NOMO-1 treated with dmso at 0.1 percent for 144 hours (cell line): Measurements from ENCODE around the gene LHX1.

Source experiments
- DNase-seq: peaks from one replicate; lab custom pipeline; 2025; ENCODE audit not compliant: unreplicated experiment; lab: John Stamatoyannopoulos, UW

LHX1 gene

DNA sequence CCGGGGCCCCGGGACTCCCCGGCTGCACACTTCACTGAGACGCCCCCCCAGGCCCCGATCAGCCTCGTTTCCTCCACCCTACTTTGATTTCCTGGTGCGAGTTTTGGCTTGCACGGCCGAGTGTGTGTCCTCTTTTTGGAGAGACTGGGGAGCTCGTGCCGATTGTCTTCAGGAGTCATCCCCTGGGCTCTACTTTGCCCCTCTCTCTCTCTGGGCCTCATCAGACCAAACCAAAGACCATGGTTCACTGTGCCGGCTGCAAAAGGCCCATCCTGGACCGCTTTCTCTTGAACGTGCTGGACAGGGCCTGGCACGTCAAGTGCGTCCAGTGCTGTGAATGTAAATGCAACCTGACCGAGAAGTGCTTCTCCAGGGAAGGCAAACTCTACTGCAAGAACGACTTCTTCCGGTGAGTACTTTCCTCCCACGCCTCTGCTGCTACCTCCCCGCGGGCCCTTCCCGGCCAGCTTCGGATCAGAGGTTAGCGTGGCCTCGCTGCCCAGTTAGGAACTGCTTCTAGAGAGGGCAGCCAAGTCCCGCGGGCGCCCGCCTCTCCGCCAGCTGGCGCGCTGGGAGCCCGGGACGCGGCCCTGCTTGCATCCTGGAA lies 787 bp downstream of the LHX1 start:
- DNase-seq, result no peak

DNA sequence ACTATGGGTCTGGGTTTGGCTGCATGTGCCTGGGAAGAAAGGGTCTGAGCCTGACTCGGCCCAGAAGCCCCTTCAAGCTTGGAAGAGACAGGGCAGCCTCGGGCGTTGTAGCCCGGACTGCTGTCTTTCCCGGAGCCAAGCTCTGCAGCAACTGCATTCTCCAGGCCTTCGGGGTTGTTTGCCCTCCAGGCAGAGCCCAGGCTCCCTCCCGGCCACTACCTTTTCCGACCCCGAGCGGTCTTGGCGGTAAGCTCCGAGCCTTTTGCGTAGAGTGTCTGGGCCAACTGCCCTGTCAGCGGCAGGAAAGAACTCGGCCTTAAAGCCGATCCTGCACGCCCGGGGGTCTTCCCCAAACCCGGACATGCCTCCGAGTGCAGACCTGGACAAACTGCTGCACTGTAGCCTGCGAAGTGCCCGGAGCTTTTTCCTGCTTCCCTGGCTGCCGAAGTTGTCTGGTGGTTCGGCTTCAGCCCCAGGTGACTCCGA lies 1.3 kb downstream of the LHX1 start:
- DNase-seq, result no peak

DNA sequence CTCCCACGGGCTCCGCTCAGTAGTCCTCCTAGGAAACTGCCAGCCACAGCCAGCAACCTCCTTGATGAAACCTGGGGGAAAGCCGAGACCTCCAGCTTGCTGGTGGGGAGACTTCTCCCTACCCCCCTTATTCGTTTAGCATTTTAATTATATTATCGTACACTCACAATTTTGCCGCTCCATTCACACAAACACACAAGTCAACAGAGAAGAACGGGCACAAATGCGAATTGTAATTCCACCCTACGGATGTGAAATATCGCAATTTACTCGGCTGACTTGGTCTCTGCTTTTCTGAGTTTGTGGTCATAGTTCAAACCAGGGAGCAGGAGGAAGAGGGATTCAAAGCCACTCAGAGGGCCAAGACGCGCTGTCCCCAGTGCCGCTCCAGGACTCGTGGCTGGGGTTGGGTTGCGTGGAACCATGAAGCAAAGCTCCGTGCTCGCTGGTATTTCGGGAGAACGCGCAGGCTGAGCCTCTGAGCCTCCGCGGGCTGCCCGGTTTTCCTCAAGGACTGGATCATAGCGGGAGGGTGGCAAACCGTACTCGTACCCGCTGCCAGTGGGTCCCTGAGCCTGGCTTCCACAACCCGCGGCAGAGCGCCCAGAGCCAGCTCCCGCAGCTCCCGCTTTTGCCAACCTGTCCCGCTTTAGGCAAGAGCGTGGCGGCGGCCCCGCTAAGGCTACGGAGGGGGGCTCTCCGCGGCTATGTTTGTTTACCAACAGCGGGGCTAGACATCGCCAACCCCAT lies 2.0 kb downstream of the LHX1 start:
- no peak for DNase-seq

DNA sequence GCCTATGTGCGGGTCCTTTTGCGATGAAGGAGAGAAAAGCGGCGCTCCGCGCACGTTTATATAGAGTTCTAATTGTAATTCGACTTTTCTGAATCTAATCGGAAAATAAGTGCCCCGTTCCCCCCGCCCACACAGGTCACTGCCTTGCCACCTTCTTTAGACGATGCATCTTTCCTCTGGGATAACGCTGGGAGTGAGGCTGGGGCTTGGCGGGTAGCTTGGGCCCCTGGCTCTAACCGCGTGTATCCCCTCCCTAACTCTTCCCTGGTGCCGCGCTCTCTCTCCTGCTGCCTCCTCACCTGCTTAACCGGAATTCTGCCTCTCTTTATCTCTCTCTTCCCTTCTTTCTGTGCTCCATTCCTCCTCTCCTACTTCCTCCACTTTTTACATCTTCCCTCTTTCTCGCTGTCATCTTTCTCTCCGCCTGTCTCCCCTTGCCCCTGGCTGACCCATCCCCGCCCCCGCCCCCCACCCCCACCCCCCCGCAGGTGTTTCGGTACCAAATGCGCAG lies 2.6 kb downstream of the LHX1 start:
- DNase-seq, result no peak

DNA sequence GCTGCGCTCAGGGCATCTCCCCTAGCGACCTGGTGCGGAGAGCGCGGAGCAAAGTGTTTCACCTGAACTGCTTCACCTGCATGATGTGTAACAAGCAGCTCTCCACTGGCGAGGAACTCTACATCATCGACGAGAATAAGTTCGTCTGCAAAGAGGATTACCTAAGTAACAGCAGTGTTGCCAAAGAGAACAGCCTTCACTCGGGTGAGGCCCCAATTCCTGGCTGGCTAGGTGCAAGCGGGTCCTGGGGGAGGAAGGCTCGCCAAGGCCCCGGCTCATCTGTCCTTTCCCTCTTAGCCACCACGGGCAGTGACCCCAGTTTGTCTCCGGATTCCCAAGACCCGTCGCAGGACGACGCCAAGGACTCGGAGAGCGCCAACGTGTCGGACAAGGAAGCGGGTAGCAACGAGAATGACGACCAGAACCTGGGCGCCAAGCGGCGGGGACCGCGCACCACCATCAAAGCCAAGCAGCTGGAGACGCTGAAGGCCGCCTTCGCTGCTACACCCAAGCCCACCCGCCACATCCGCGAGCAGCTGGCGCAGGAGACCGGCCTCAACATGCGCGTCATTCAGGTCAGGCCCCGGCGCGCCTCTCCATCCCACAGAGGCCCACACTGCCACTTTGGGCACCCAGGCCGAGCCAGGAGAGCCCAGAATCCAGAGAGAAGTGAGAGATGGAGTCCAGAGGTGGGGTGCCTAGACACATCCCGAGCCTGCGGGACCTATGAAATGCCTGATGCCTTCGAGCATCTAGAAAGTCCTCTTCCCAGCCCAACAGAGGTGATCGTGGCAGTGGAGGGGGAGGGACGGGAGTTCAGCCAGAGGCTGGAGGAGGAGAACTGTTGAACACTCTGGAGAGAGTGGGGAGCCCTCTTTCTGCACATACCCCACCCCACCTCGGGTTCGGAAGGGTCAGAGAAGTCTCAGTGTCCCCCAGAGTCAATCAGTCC lies 3.3 kb downstream of the LHX1 start:
- DNase-seq, result no peak

DNA sequence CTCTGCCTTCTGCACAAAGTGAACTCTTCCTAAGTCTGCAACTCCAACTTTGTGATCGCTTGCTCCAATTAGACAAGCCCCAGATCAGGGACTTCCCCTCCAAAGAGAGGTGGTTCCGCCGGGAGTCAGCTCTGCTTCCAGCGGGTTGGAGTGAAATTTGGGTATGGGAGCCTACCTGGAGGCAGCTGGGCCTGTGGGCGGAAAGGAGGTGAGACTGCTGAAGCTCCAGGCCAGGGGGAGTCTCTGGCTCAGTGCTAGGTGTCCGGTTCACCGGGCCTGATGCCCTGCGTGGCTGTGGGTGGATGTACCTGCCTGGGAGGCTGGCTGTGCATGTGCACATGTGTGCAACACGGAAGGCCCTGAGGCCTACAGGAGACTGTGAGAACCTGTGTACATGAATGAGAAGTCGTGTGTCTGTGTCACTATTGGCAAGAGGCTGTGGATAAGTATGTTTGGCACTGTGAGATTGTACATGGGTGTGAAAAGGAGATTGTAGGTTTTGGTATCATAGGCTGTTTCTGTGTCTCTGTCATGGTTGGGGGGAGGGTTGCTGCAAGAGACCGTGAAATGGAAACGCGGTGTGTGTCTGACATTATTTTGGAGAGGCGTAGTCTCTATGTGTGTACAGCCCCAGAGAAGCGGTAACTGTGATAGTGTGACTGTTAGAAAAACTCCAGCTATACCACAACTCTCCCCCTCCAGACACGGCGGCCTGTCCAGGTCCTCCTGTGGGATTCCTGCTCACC lies 4.2 kb downstream of the LHX1 start:
- no peak for DNase-seq

DNA sequence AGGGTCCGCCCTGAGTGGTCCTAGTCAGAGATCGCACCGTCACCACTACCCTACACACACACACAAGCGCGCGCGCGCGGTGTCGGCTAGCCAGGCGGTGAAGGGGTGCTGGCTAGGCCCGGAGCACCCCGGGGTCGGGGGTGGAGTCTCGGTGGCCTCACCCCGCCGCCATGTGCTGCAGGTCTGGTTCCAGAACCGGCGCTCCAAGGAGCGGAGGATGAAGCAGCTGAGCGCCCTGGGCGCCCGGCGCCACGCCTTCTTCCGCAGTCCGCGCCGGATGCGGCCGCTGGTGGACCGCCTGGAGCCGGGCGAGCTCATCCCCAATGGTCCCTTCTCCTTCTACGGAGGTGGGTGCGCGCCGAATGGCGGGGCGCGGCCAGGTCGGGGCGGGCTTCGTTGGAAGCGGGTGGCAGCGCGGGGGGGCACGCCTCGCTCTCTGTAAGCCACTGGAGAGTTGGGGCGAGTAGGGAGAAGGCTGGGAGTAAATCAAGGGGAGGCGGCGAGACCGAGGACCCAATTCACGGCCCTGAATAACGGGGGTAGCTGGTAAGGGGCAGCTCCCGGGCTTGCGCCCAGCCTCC lies 4.8 kb downstream of the LHX1 start:
- DNase-seq, result no peak

DNA sequence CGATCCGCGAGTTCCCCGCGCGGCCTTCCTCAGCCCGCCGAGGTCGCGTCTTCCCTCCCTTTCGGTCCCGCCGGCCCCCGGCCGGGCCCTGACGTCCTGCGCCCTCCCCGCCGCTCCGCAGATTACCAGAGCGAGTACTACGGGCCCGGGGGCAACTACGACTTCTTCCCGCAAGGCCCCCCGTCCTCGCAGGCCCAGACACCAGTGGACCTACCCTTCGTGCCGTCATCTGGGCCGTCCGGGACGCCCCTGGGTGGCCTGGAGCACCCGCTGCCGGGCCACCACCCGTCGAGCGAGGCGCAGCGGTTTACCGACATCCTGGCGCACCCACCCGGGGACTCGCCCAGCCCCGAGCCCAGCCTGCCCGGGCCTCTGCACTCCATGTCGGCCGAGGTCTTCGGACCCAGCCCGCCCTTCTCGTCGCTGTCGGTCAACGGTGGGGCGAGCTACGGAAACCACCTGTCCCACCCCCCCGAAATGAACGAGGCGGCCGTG lies 5.4 kb downstream of the LHX1 start:
- no peak for DNase-seq

DNA sequence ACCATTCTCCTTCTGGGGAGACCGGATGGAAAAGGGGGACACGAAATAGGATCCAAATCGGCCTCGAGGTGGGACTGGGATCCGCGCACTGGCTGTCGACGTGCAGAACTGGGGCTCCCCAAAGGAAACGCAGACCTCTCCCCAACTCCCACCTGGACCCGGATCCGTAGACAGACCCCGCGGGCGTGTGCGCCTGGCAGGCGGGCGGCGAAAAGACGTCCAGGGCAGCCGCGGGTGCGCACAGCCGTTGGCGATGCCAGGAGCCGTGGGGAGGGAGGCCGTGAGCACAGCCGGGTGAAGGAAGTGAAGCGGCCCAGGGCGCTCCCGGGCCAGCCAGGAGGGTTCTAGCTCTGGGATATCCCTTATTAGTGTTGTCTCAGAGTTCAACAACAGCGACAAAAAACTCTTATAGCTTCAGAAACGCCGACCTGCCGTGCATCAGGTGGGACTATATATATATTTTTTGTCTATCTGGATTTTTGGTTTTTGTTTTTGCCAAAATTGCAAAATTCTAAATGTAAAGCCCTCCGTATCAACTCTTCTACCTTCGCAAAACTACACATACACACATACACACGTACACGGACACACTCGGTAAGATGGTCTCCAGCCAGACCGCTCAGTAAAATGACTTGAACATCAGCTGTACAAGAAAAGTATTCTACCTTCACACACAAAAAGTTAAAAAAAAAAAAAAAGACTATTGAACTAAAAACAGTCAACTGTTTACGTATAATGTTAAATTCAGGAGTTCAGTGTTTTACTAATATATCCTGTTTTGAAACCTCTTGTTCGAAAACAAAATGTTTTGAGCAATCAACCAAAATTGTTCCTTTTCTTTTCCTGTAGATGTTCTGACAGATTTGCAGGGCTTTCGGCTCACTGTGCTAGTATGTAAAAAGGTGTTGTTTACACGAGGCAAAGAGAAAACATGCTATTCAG lies 6.2 kb downstream of the LHX1 start:
- DNase-seq, result no peak

DNA sequence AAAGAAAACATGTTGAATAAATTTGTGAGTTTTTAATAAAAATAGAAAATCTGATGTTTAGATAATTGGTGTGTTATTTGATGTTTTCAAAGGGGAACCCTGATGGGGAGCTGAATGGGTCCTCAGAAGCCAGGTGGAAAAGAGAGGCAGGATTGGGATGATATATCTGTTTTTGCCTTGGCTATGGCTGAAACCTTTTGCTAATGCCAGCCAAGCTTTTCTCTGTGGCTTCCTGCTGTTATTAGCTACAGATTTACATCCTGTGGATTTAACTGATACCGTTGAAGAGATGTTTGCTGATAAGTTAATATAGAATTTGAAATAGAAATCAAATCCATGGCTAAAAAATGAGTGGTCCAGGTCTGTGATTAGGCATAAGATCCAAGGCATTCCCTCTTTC lies 7.3 kb downstream of the LHX1 start:
- no peak for DNase-seq

DNA sequence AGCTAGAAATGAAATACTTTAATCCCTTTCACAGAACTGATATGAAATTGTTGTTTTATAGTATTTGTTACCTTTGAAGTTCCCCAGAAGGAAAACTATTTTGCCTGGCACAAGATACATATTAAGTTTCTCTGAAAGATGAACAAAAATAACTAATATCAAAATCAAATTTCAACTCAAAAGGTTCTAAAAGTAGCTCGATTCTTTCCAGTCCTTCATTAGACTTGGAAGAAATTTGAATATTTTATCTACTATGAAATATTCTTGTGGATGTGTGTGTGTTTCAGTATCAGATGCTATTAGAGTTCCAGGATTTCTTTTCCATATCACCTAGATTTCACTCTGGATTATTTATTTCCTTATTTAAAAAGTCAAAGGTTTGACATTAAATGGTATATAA lies 7.9 kb downstream of the LHX1 start:
- no peak for DNase-seq

DNA sequence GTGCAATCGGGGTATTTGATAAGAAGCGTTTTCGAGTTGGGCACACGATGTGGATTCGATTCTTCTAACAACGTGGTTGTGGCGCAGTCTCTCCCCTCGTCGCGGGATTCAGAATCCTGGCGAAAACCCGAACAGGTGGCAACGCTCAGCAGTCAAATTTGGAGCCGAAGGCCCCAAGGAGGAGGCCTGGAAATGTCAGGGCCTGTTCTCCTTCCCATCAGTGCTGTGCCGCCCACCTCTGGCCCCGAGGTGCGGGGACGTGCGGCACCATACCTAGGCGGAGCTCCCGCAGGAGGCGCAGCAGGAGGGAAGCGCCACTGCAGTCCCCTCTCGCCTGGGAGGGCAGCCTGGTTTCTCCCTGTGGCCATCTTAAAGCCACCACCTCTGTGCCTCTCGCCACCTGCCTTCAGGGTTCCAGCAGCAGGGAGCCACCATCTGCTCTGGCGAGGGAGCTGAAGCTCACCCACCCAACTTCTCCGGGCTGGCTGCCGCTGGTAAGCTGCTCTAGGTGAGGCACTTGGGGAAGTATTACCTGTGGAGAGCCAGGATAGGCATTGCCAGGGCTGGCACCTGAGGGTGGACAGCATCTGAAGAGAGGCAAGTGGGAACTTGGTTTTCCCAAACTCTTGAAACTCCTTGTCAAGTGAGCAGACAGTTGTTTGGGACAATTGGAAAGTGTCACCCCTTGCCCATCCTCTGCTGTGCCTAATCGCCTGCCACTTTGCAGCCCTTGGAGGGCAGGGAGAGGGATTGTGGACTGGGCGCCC lies 8.9 kb downstream of the LHX1 start:
- no peak for DNase-seq

DNA sequence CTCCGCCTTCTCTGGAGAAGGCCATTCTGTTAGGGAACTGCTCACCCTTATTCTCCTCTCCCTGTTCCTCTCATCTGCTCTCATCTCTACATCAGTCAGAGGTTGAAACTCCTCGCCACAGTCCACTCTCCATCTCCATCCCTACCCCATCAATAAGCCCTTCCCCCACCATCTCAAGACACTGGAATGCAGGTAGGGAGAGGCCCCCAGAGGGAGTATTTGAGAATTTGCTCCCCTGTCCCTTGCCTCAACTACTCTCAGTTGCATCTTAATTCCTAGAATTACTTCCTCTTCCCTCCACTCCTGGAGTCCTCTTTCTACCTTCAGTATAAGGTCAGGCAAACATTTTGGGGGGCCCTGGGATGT lies 9.4 kb downstream of the LHX1 start:
- no peak for DNase-seq

DNA sequence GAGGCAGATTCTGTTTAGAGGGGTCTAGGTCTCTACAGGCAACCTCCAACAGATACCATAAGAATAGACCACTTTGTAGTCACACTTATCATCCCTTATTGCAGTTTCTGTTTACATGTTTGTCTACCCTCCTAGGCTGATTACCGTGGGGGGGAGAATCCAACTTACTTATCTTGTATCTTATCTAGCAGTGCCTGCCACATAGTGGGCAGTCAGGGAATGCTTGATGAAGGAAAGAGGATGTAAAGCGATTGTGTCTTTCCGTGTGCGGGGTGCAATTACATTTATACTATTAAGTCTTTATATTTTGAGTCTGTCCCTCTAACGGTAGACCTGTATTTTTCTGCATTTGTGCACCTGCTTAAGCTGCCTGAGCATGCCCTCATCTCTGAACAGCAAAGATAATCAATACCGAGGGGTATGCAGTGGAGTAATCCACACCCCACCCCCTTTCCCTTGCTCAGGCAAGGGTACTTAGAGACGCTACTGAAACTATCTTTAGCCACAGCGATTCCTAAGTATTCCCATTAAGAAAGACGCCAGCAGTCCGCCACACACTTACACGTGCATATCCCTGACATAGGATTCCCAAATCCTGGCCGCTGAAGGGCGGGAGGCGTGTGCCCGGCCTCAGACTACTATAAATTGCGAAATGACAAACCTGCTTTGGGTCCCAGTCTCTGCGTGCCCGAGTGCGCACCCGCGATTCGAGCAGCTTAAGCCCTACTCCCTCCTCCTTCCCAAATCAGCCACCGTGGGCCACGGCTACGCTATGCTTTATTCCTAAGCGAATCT lies 10.8 kb downstream of the LHX1 start:
- DNase-seq, result no peak

DNA sequence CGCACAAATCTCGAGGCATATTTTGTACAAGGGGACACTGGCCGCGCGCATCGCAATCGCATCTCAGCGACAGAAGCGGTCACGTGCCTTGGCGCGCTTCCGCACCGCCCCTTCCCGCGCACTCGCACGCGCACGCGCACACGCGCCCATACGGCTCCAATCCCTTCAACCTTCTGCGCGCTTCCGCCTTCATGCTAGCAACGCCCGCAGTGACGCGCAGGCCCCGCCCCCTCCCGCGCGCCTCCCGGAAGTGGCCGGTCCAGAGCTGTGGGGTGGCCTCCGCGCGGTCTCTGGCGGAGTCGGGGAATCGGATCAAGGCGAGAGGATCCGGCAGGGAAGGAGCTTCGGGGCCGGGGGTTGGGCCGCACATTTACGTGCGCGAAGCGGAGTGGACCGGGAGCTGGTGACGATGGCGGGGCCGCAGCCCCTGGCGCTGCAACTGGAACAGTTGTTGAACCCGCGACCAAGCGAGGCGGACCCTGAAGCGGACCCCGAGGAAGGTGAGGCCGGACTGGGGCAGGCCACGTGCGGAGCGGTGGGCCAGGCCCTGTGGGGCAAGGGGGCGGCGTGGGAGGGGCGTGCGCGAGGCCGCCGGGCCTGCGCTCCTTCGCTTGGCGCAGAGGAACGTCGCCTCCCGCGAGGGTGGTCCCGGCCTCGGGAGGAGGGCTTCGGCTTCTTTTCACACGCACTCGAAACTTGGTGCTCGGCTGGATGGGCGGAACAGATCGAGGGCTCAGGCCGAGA lies 11.6 kb downstream of the LHX1 start, which contains the start of gene AATF:
Gene AATF (plus strand): TSS at position 238 of the 744 bp plus-strand sequence. CDS start 172 bp downstream, at position 410.
- peak; percentile 94 for DNase-seq

DNA sequence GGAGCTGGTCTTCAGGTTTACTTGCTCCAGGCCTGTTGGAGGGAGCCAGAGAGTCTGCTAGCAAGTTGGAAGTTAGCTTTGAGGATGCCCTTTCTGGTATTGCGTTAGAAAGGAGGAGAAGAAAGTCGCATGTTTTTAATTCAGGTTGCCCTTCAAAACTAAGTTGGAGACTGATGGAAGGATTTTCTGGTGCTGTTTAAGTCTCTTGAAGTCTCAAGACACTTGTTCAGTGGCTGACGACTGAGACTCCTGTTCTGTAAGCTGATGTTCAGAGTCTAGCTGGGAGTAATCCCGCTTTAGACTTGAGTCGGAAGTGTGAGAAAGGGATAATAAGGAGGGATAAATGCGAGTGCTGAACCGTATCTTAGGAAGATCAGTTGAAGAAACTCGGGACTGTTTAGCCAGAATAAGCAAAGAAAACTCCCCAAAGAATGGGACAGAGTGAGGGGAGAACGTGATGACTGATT lies 12.2 kb downstream of the LHX1 start:
- DNase-seq, result no peak

DNA sequence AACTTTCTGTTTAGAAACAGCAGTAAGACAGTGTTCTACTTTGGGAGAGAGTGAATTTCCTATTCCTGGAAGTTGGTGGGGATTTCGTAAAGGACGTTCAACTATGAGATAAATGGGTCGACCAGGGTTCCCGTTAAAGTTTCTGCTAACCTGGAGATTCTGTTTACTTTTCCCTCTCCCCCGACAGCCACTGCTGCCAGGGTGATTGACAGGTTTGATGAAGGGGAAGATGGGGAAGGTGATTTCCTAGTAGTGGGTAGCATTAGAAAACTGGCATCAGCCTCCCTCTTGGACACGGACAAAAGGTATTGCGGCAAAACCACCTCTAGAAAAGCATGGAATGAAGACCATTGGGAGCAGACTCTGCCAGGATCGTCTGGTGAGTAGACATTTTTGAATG lies 12.8 kb downstream of the LHX1 start:
- no peak for DNase-seq
